Neuronal stem cell (in vitro differentiated cells): ENCODE results near the gene FAF1.
"Not testable (repeated sequence)": the region's sequence is repeated elsewhere in the genome, so short reads cannot be mapped to it uniquely, and the experiment has no call there.

Source experiments
- DNase-seq: peaks from one replicate; pipeline ENCODE4 v3.0.0-alpha.2; 2013; ENCODE audit warnings: low spot score
- H2AFZ ChIP-seq: one replicate; pipeline ENCODE4 v1.6.1; 2013; ENCODE audit warnings: mild to moderate bottlenecking, low read length, inconsistent platforms
- H2AK5ac ChIP-seq: 2 replicates; pipeline ENCODE4 v1.6.1; 2013; ENCODE audit warnings: low read depth, mild to moderate bottlenecking, inconsistent platforms, low read length, moderate library complexity, mixed read lengths
- H2BK120ac ChIP-seq: 2 replicates; pipeline ENCODE4 v1.6.1; 2013; ENCODE audit warnings: low read depth, mild to moderate bottlenecking, inconsistent platforms, low read length, moderate library complexity, mixed read lengths
- H2BK12ac ChIP-seq: one replicate; pipeline ENCODE4 v1.6.1; 2013; ENCODE audit warnings: low read length, inconsistent platforms
- H2BK15ac ChIP-seq: 2 replicates; pipeline ENCODE4 v1.6.1; 2013; ENCODE audit warnings: mild to moderate bottlenecking, low read length, inconsistent platforms, mixed read lengths
- H2BK5ac ChIP-seq: one replicate; pipeline ENCODE4 v1.6.1; 2013; ENCODE audit warnings: inconsistent platforms, mild to moderate bottlenecking, low read length, moderate library complexity
- H3K14ac ChIP-seq: one replicate; pipeline ENCODE4 v1.6.1; 2013; ENCODE audit warnings: low read length, inconsistent platforms
- H3K18ac ChIP-seq: 2 replicates; pipeline ENCODE4 v1.6.1; 2013; ENCODE audit warnings: low read length, inconsistent platforms
- H3K23ac ChIP-seq: 2 replicates; pipeline ENCODE4 v1.6.1; 2013; ENCODE audit warnings: low read depth, mild to moderate bottlenecking, mixed read lengths, low read length, inconsistent platforms; ENCODE audit not compliant: poor library complexity
- H3K27ac ChIP-seq: replicated peaks from 3 replicates; pipeline ENCODE4 v1.5.1; 2013; ENCODE audit warnings: low read length, inconsistent platforms
- H3K27me3 ChIP-seq, 3 experiments: 2 replicates each; pipeline ENCODE4 v1.6.1; 2013; ENCODE audit warnings: low read length in 3 of 3, mild to moderate bottlenecking in 2 of 3, inconsistent platforms in 1 of 3, low read depth in 1 of 3, mixed read lengths in 1 of 3, moderate library complexity in 1 of 3; ENCODE audit not compliant: control insufficient read depth in 3 of 3, insufficient read depth in 3 of 3
- H3K36me3 ChIP-seq, 2 donors: replicated peaks in 1 of 2; 2 replicates each; pipeline ENCODE4 v1.6.1; 2013; ENCODE audit warnings: low read length in 2 of 2; ENCODE audit not compliant: control insufficient read depth in 2 of 2, insufficient read depth in 2 of 2
- H3K4ac ChIP-seq: 2 replicates; pipeline ENCODE4 v1.6.1; 2013; ENCODE audit warnings: inconsistent platforms, mild to moderate bottlenecking, low read length, moderate library complexity
- H3K4me1 ChIP-seq, 2 donors: 1 replicate in 1 of 2; 2 replicates in 1 of 2; pipeline ENCODE4 v1.6.1; 2013; ENCODE audit warnings: low read length in 2 of 2, low read depth in 1 of 2; ENCODE audit not compliant: control insufficient read depth in 2 of 2, insufficient read depth in 1 of 2
- H3K4me2 ChIP-seq: one replicate; pipeline ENCODE4 v1.6.1; 2013; ENCODE audit warnings: mild to moderate bottlenecking, low read length, inconsistent platforms; ENCODE audit not compliant: insufficient read depth, poor library complexity, severe bottlenecking
- H3K4me3 ChIP-seq, 2 donors: 2 replicates each; pipeline ENCODE4 v1.5.1; 2013; ENCODE audit warnings: low read length in 2 of 2, mild to moderate bottlenecking in 2 of 2, inconsistent platforms in 1 of 2, moderate library complexity in 1 of 2
- H3K79me1 ChIP-seq: one replicate; pipeline ENCODE4 v1.6.1; 2013; ENCODE audit warnings: low read depth, mild to moderate bottlenecking, inconsistent platforms, low read length, moderate library complexity
- H3K9ac ChIP-seq: one replicate; pipeline ENCODE4 v1.6.1; 2013; ENCODE audit warnings: mild to moderate bottlenecking, low read depth, low read length, inconsistent platforms; ENCODE audit not compliant: poor library complexity
- H3K9me3 ChIP-seq, 2 donors: replicated peaks in 1 of 2; 2 replicates each; pipeline versions ENCODE3 to v1.6.1; 2013; ENCODE audit warnings: low read length in 2 of 2, mild to moderate bottlenecking in 2 of 2, inconsistent platforms in 1 of 2, low read depth in 1 of 2, mixed read lengths in 1 of 2, moderate library complexity in 1 of 2; ENCODE audit not compliant: control insufficient read depth in 2 of 2, insufficient read depth in 1 of 2
- H4K8ac ChIP-seq: one replicate; pipeline ENCODE4 v1.6.1; 2013; ENCODE audit warnings: low read depth, mild to moderate bottlenecking, inconsistent platforms, low read length, moderate library complexity
- H4K91ac ChIP-seq: one replicate; pipeline ENCODE4 v1.6.1; 2013; ENCODE audit warnings: low read length, low read depth, mild to moderate bottlenecking, inconsistent platforms; ENCODE audit not compliant: poor library complexity
- WGBS, 2 donors: extraction: QIAGEN DNeasy Blood & Tissue Kit; methylation state at CpG; one replicate each; pipeline ENCODE4 v1.1.7; 2013; ENCODE audit warnings: missing lambda C conversion rate in 2 of 2, mixed read lengths in 1 of 2; ENCODE audit not compliant: insufficient read length in 2 of 2, insufficient replicate concordance in 1 of 2; ENCODE audit errors: extremely low coverage in 2 of 2; 5-methylcytosine and 5-hydroxymethylcytosine counted together

The FAF1 gene

GRCh38 chr1:51000651-51001050 lies 40.6 kb upstream of the FAF1 start:
- Histone ChIP-seq H4K8ac (no peak overlapping the region), H4K91ac (no peak overlapping the region), H3K14ac (no peak overlapping the region), H3K36me3 (no peaks in the 10 kb centered on the region), H3K4me1 (peaks cover 0 to 1% of the 10 kb centered on the region in 2 donors), H3K27ac (no peak overlapping the region), H2BK5ac (no peak overlapping the region), H2BK12ac (no peak overlapping the region), H2BK15ac (no peak overlapping the region), H3K9me3 (no peaks in the 10 kb centered on the region), H3K27me3 (peaks cover 0 to 7% (median 0%) of the 10 kb centered on the region in 3 experiments), H3K9ac (no peak overlapping the region), H3K18ac (no peak overlapping the region), H2AK5ac (no peak overlapping the region), H3K23ac (no peak overlapping the region), H3K4ac (no peak overlapping the region), H3K4me2 (no peak overlapping the region), H2BK120ac (no peak overlapping the region), H2AFZ (no peak overlapping the region), H3K4me3 (no peak overlapping the region), H3K79me1 (no peaks in the 10 kb centered on the region)
- no peak for DNase-seq
- no CpG with 5 or more reads among the region's 2 CpGs for WGBS, 2 donors

GRCh38 chr1:51000160-51000559 lies 40.1 kb upstream of the FAF1 start:
- H2BK120ac ChIP-seq, result no peak overlapping the region
- DNase-seq, result no peak
- WGBS, 2 donors, result no CpG with 5 or more reads among the region's 1 CpG
- no peak overlapping the region for H3K18ac ChIP-seq
- H3K4me3 ChIP-seq, result no peak overlapping the region
- H4K91ac ChIP-seq, result no peak overlapping the region
- H2AK5ac ChIP-seq, result no peak overlapping the region
- no peak overlapping the region for H2BK5ac ChIP-seq
- H3K4me1 ChIP-seq, result peaks cover 0 to 1% of the 10 kb centered on the region in 2 donors
- no peak overlapping the region for H2BK12ac ChIP-seq
- H3K4me2 ChIP-seq, result no peak overlapping the region
- no peak overlapping the region for H3K4ac ChIP-seq
- no peak overlapping the region for H3K14ac ChIP-seq
- no peak overlapping the region for H4K8ac ChIP-seq
- no peak overlapping the region for H3K23ac ChIP-seq
- no peak overlapping the region for H3K9ac ChIP-seq
- H2BK15ac ChIP-seq, result no peak overlapping the region
- H3K36me3 ChIP-seq, result no peaks in the 10 kb centered on the region
- no peak overlapping the region for H2AFZ ChIP-seq
- H3K27me3 ChIP-seq, result peaks cover 0 to 7% (median 0%) of the 10 kb centered on the region in 3 experiments
- H3K27ac ChIP-seq, result no peak overlapping the region
- no peaks in the 10 kb centered on the region for H3K79me1 ChIP-seq
- H3K9me3 ChIP-seq, result no peaks in the 10 kb centered on the region

GRCh38 chr1:50999375-50999774 lies 39.3 kb upstream of the FAF1 start:
- not testable (repeated sequence) for H2BK120ac ChIP-seq, H2BK5ac ChIP-seq, H3K23ac ChIP-seq, H2BK12ac ChIP-seq, DNase-seq, H3K14ac ChIP-seq, H3K9ac ChIP-seq, H3K18ac ChIP-seq, H2AK5ac ChIP-seq, H3K9me3 ChIP-seq, H3K4me3 ChIP-seq, H2AFZ ChIP-seq, H4K91ac ChIP-seq, H3K4ac ChIP-seq, H2BK15ac ChIP-seq, H3K4me1 ChIP-seq, H4K8ac ChIP-seq, H3K4me2 ChIP-seq, H3K79me1 ChIP-seq, H3K27ac ChIP-seq, H3K36me3 ChIP-seq, H3K27me3 ChIP-seq
- WGBS, 2 donors, result no CpG with 5 or more reads among the region's 1 CpG

GRCh38 chr1:50996083-50996482 lies 36.0 kb upstream of the FAF1 start:
- H2AFZ ChIP-seq, result no peak overlapping the region
- no peak overlapping the region for H3K9ac ChIP-seq
- no peak overlapping the region for H3K18ac ChIP-seq
- no peak overlapping the region for H2BK15ac ChIP-seq
- H3K4me2 ChIP-seq, result no peak overlapping the region
- H2BK12ac ChIP-seq, result no peak overlapping the region
- H3K27ac ChIP-seq, result no peak overlapping the region
- no peak overlapping the region for H2BK120ac ChIP-seq
- H2AK5ac ChIP-seq, result no peak overlapping the region
- no peaks in the 10 kb centered on the region for H3K9me3 ChIP-seq
- H3K4me3 ChIP-seq, result no peak overlapping the region
- H2BK5ac ChIP-seq, result no peak overlapping the region
- H3K79me1 ChIP-seq, result no peaks in the 10 kb centered on the region
- WGBS, 2 donors, result no CpG with 5 or more reads among the region's 3 CpGs
- H3K27me3 ChIP-seq, result peaks cover 0 to 7% (median 0%) of the 10 kb centered on the region in 3 experiments
- no peak overlapping the region for H3K4ac ChIP-seq
- no peak for DNase-seq
- no peak overlapping the region for H4K8ac ChIP-seq
- H3K4me1 ChIP-seq, result no peaks in the 10 kb centered on the region
- no peak overlapping the region for H3K14ac ChIP-seq
- no peak overlapping the region for H3K23ac ChIP-seq
- H4K91ac ChIP-seq, result no peak overlapping the region
- no peaks in the 10 kb centered on the region for H3K36me3 ChIP-seq
